Liver (tissue), 9 donors: ENCODE measurements around the gene ANKRD35. TPM values are rescaled to one million over a fixed set of nuclear protein-coding genes. Genes with fewer than 3 reads are reported as not detected.

Source experiments
- DNase-seq: peaks from one replicate; pipeline ENCODE4 v3.0.0-alpha.2; 2017; ENCODE audit warnings: low spot score
- H3K27ac ChIP-seq, 2 donors: one replicate each; pipeline ENCODE4 v1.7.0; 2013; ENCODE audit warnings: inconsistent platforms in 2 of 2, low read length in 2 of 2, control low read depth in 1 of 2, low read depth in 1 of 2, mild to moderate bottlenecking in 1 of 2
- H3K27me3 ChIP-seq, 4 donors: one replicate each; pipeline versions ENCODE4 v1.6.1 to v1.7.0; 2013; ENCODE audit warnings: low read length in 3 of 4, inconsistent platforms in 1 of 4, mild to moderate bottlenecking in 1 of 4, moderate library complexity in 1 of 4; ENCODE audit not compliant: control insufficient read depth in 4 of 4, insufficient read depth in 4 of 4
- H3K36me3 ChIP-seq, 4 donors: one replicate each; pipeline versions ENCODE4 v1.6.1 to v1.7.0; 2013; ENCODE audit warnings: low read length in 3 of 4, mild to moderate bottlenecking in 3 of 4, low read depth in 1 of 4, moderate library complexity in 1 of 4; ENCODE audit not compliant: control insufficient read depth in 4 of 4, insufficient read depth in 3 of 4
- H3K4me1 ChIP-seq, 4 donors: one replicate each; pipeline versions ENCODE4 v1.6.1 to v1.7.0; 2013; ENCODE audit warnings: low read length in 3 of 4, mild to moderate bottlenecking in 3 of 4, moderate library complexity in 1 of 4; ENCODE audit not compliant: control insufficient read depth in 4 of 4, insufficient read depth in 4 of 4
- H3K4me3 ChIP-seq, 3 donors: one replicate each; pipeline versions ENCODE4 v1.6.1 to v1.7.0; 2013; ENCODE audit warnings: low read length in 3 of 3, control low read depth in 1 of 3, low read depth in 1 of 3, mild to moderate bottlenecking in 1 of 3
- H3K9ac ChIP-seq, 2 donors: one replicate each; pipeline ENCODE4 v1.7.0; 2013; ENCODE audit warnings: low read length in 2 of 2, mild to moderate bottlenecking in 2 of 2, moderate library complexity in 2 of 2, control low read depth in 1 of 2, low read depth in 1 of 2
- H3K9me3 ChIP-seq, 4 donors: one replicate each; pipeline versions ENCODE4 v1.6.1 to v1.7.0; 2013; ENCODE audit warnings: low read length in 3 of 4; ENCODE audit not compliant: control insufficient read depth in 4 of 4
- ATF3 ChIP-seq: IDR thresholded peaks from 2 replicates; pipeline ENCODE4 v1.6.1; 2016; ENCODE audit warnings: antibody characterized with exemption
- CTCF ChIP-seq: fragments of 150-350 bp; IDR thresholded peaks from 2 replicates; pipeline ENCODE4 v1.5.1; 2017; ENCODE audit warnings: improper control_type of control experiment, low read depth, low read length; ENCODE audit not compliant: missing input control
- EGR1 ChIP-seq, 2 donors: IDR thresholded peaks; 2 replicates each; pipeline ENCODE4 v1.6.1; 2016 to 2018; ENCODE audit warnings: antibody characterized with exemption in 2 of 2, low read depth in 2 of 2
- FOXA1 ChIP-seq: IDR thresholded peaks from 2 replicates; pipeline ENCODE4 v1.6.1; 2016; ENCODE audit warnings: antibody characterized with exemption
- GABPA ChIP-seq, 2 donors: IDR thresholded peaks in 1 of 2; conservative IDR thresholded peaks in 1 of 2; 2 replicates each; pipeline ENCODE4 v1.6.1; 2016; ENCODE audit warnings: antibody characterized with exemption in 2 of 2, mild to moderate bottlenecking in 1 of 2, moderate library complexity in 1 of 2
- HNF4A ChIP-seq, 2 donors: conservative IDR thresholded peaks; 2 replicates each; pipeline ENCODE4 v1.6.1; 2016; ENCODE audit warnings: antibody characterized with exemption in 2 of 2, mild to moderate bottlenecking in 2 of 2
- HNF4G ChIP-seq: IDR thresholded peaks from 2 replicates; pipeline ENCODE4 v1.6.1; 2016; ENCODE audit warnings: antibody characterized with exemption
- JUND ChIP-seq, 2 donors: IDR thresholded peaks; 2 replicates each; pipeline ENCODE4 v1.6.1; 2016; ENCODE audit warnings: antibody characterized with exemption in 2 of 2
- MAX ChIP-seq: IDR thresholded peaks from 2 replicates; pipeline ENCODE4 v1.6.1; 2016; ENCODE audit warnings: antibody characterized with exemption
- NR2F2 ChIP-seq: IDR thresholded peaks from 2 replicates; pipeline ENCODE4 v1.6.1; 2016; ENCODE audit warnings: antibody characterized with exemption
- RAD21 ChIP-seq, 2 donors: IDR thresholded peaks; 2 replicates each; pipeline ENCODE4 v1.6.1; 2016; ENCODE audit warnings: antibody characterized with exemption in 2 of 2, mild to moderate bottlenecking in 2 of 2
- REST ChIP-seq: IDR thresholded peaks from 2 replicates; pipeline ENCODE4 v1.6.1; 2016; ENCODE audit warnings: antibody characterized with exemption, mild to moderate bottlenecking
- RXRA ChIP-seq, 2 donors: IDR thresholded peaks; 2 replicates each; pipeline ENCODE4 v1.6.1; 2017 to 2018; ENCODE audit warnings: antibody characterized with exemption in 2 of 2, mild to moderate bottlenecking in 1 of 2
- SP1 ChIP-seq: IDR thresholded peaks from 2 replicates; pipeline ENCODE4 v1.6.1; 2018; ENCODE audit warnings: antibody characterized with exemption, mild to moderate bottlenecking
- TAF1 ChIP-seq: conservative IDR thresholded peaks from 2 replicates; pipeline ENCODE4 v1.6.1; 2016; ENCODE audit warnings: antibody characterized with exemption, mild to moderate bottlenecking
- YY1 ChIP-seq: IDR thresholded peaks from 2 replicates; pipeline ENCODE4 v1.6.1; 2016; ENCODE audit warnings: antibody characterized with exemption, mild to moderate bottlenecking
- ZBTB33 ChIP-seq: IDR thresholded peaks from 2 replicates; pipeline ENCODE4 v1.6.1; 2016; ENCODE audit warnings: antibody characterized with exemption
- WGBS: extraction: QIAGEN DNeasy Blood & Tissue Kit; methylation state at CpG from one replicate; pipeline ENCODE4 v1.1.7; 2013; 5-methylcytosine and 5-hydroxymethylcytosine counted together
- polyA plus RNA-seq, 2 donors: library from polyadenylated mRNA; stranded (reverse) in 1 of 2; unstranded in 1 of 2; fragments of 200-250 nt in 1 of 2; fragments of >200 nt in 1 of 2; fragmentation: Nextera tagmentation in 1 of 2; extraction: Ambion mirVana in 1 of 2; gene quantifications; one replicate each; pipeline versions ENCODE4 v1.2.1 to v1.2.3, GENCODE V29; 2013 to 2015
- total RNA-seq, 2 donors: library from RNA; depleted of rRNA; stranded (reverse); fragments of >200 nt; gene quantifications; one replicate each; pipeline ENCODE4 v1.2.3, GENCODE V29; 2014
- donor health status: healthy.
- donor health status: healthy.
- donor health status: healthy.
- donor health status: healthy.
- donor health status: healthy.

Gene ANKRD35
- total and polyA plus RNA-seq, 4 donors: 0.05 to 1.9 (median 1.4) TPM

GRCh38 chr1:145892486-145893087 lies 6.9 kb upstream of the ANKRD35 start:
- Histone ChIP-seq H3K9ac (peak overlapping the region; percentile 43 to 56), H3K27ac (peak overlapping the region; percentile 77), H3K4me1 (peaks cover 0 to 16% (median 4%) of the 10 kb centered on the region in 4 donors), H3K36me3 (no peaks in the 10 kb centered on the region), H3K4me3 (no peak overlapping the region), H3K9me3 (no peaks in the 10 kb centered on the region), H3K27me3 (no peaks in the 10 kb centered on the region)
- no peak for DNase-seq
- TF ChIP-seq EGR1 (IDR thresholded peaks at IDR 0.05; ENCODE audit: low read depth in 2 of 2): no peak
- no peak for TF ChIP-seq YY1
- no peak for TF ChIP-seq TAF1
- no peak for TF ChIP-seq NR2F2
- TF ChIP-seq MAX: no peak
- TF ChIP-seq GABPA (IDR thresholded peaks at IDR 0.05 in 1 of 2, conservative IDR thresholded peaks at IDR 0.05 in 1 of 2): no peak
- no peak for TF ChIP-seq CTCF
- no peak for TF ChIP-seq JUND (IDR thresholded peaks at IDR 0.05)
- TF ChIP-seq HNF4G: no peak
- TF ChIP-seq REST: no peak
- TF ChIP-seq ZBTB33: no peak
- no peak for TF ChIP-seq ATF3
- TF ChIP-seq SP1: no peak
- no peak for TF ChIP-seq HNF4A (conservative IDR thresholded peaks at IDR 0.05)
- TF ChIP-seq FOXA1: no peak
- TF ChIP-seq RXRA (IDR thresholded peaks at IDR 0.05): no peak
- TF ChIP-seq RAD21 (IDR thresholded peaks at IDR 0.05): no peak
- WGBS: 75% methylated on average over 3 of the region's 3 CpGs
